Choroid plexus epithelial cell (primary cell): Measurements from ENCODE around the gene PLA2G12B.
"Not testable (repeated sequence)": the region's sequence is repeated elsewhere in the genome, so short reads cannot be mapped to it uniquely, and the experiment has no call there.

Source experiments
- DNase-seq: peaks from one replicate; pipeline ENCODE4 v3.0.0-alpha.2; 2010; ENCODE audit warnings: low read depth
- H3K4me3 ChIP-seq: 2 replicates; pipeline ENCODE4 v1.5.1; 2011; ENCODE audit warnings: low read depth, mild to moderate bottlenecking, control low read depth, low read length, moderate library complexity
- TF ChIP-seq, protein P1 (sequence below): conservative IDR thresholded peaks from 2 replicates; pipeline ENCODE4 v1.5.1; 2011; ENCODE audit warnings: low read depth, mild to moderate bottlenecking, control low read depth, inconsistent platforms, low read length, moderate library complexity

PLA2G12B gene, protein sequence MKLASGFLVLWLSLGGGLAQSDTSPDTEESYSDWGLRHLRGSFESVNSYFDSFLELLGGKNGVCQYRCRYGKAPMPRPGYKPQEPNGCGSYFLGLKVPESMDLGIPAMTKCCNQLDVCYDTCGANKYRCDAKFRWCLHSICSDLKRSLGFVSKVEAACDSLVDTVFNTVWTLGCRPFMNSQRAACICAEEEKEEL

GRCh38 chr10:72954596-72955554 lies at the start of gene PLA2G12B:
Gene PLA2G12B (minus strand): TSS chr10:72954806. CDS start chr10:72954685, 121 bp downstream.
- no peak for DNase-seq
- TF ChIP-seq, protein P1, sequence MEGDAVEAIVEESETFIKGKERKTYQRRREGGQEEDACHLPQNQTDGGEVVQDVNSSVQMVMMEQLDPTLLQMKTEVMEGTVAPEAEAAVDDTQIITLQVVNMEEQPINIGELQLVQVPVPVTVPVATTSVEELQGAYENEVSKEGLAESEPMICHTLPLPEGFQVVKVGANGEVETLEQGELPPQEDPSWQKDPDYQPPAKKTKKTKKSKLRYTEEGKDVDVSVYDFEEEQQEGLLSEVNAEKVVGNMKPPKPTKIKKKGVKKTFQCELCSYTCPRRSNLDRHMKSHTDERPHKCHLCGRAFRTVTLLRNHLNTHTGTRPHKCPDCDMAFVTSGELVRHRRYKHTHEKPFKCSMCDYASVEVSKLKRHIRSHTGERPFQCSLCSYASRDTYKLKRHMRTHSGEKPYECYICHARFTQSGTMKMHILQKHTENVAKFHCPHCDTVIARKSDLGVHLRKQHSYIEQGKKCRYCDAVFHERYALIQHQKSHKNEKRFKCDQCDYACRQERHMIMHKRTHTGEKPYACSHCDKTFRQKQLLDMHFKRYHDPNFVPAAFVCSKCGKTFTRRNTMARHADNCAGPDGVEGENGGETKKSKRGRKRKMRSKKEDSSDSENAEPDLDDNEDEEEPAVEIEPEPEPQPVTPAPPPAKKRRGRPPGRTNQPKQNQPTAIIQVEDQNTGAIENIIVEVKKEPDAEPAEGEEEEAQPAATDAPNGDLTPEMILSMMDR: no peak
- H3K4me3 ChIP-seq: no peak within 1 kb of the TSS

DNA sequence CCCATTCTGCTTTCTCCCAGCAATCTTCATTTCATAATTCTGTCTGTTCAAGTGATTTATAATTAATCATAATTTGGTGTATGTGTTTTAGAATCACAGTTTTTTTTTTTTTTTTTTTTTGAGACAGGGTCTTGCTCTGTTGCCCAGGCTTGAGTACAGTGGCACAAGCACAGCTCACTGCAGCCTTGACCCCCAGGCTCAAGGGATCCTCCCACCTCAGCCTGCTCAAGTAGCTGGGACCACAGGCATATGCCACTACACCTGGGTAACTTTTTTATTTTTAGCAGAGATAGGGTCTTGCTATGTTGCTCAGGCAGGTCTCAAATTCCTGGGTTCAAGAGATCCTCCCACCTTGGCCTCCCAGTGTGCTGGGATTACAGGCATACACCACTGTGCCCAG lies 49.2 kb upstream of the PLA2G12B start:
- no peak for DNase-seq
- no peak overlapping the region for H3K4me3 ChIP-seq
- TF ChIP-seq, protein P1: no peak

DNA sequence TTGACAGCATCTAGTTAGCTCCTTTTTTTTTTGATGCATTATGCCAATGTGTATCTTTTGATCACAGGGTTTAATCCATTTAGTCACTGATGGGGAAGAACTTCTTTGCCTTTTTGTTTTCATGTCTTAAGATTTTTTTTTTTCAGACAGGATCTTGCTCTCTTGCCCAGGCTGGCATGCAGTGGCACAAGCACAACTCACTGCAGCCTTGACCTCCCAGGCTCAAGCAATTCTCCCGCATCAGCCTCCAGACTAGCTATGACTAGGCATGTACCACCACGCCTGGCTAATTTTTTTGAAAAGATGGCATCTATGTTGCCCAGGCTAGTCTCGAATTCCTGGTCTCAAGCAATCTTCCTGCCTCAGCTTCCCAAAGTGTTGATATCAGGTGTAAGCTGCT lies 46.4 kb upstream of the PLA2G12B start:
- DNase-seq: no peak
- no peak overlapping the region for H3K4me3 ChIP-seq

GRCh38 chr10:72997099-72997498 lies 42.5 kb upstream of the PLA2G12B start:
- TF ChIP-seq, protein P1: no peak
- DNase-seq: no peak
- no peak overlapping the region for H3K4me3 ChIP-seq

More for the DNA sequence above, 46.4 kb upstream of the PLA2G12B start:
- TF ChIP-seq, protein P1: no peak

DNA sequence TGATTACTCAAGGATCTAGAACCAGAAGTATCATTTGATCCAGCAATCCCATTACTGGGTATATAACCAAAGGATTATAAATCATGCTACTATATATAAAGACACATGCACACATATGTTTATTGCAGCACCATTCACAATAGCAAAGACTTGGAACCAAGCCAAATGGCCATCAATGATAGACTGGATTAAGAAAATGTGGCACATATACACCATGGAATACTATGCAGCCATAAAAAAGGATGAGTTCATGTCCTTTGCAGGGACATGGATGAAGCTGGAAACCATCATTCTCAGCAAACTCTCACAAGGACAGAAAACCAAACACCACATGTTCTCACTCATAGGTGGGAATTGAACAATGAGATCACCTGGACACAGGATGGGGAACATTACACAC lies 40.9 kb upstream of the PLA2G12B start:
- H3K4me3 ChIP-seq, DNase-seq: not testable (repeated sequence)

DNA sequence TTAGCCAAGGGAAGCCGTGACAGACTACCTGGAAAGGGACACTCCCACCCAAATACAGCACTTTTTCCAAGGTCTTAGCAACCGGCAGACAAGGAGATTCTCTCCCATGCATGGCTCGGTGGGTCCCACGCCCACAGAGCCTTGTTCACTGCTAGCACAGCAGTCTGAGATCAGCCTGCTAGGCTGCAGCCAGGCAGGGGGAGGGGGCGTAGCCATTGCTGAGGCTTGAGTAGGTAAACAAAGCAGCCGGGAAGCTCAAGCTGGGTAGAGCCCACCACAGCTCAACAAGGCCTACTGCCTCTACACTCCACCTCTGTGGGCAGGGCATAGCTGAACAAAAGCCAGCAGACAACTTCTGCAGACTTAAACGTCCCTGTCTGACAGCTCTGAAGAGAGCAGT lies 35.2 kb upstream of the PLA2G12B start:
- not testable (repeated sequence) for DNase-seq, H3K4me3 ChIP-seq

GRCh38 chr10:72984618-72985017 lies 30.0 kb upstream of the PLA2G12B start:
- DNase-seq, H3K4me3 ChIP-seq: not testable (repeated sequence)

GRCh38 chr10:72981882-72982529 lies 27.4 kb upstream of the PLA2G12B start:
- TF ChIP-seq, protein P1: no peak
- DNase-seq: peak; percentile 18

More at GRCh38 chr10:72981882-72982529, 27.4 kb upstream of the PLA2G12B start:
- H3K4me3 ChIP-seq: no peak overlapping the region
